ENCODE results near the gene EPOP. TPM values are rescaled to one million over a fixed set of nuclear protein-coding genes. Genes with fewer than 3 reads are reported as not detected.

The EPOP gene
- total RNA-seq, 2 experiments from 2014 or later, result 17.6 to 19.2 TPM

Small RNA genes within 50 kb of the gene (microRNA-seq; reads per million reads assigned to microRNA genes)
- gene MIR4726 (ENCODE audit: borderline microRNAs expressed, borderline replicate concordance) (3.8 reads per million), gene MIR4734 (ENCODE audit: borderline microRNAs expressed, borderline replicate concordance) (2.2 reads per million)

Other genes with a start within 250 kb of the EPOP start
- 1 to 10 TPM in 1 of 2 experiments, under 1 TPM in 1; 0.52 to 1.0 TPM for gene ARHGAP23, start 246.5 kb downstream of the EPOP start, total RNA-seq
- gene SRCIN1, start 69.0 kb downstream of the EPOP start, total RNA-seq, result under 1 TPM; 0.67 to 0.94 TPM
- gene MLLT6, start 30.3 kb upstream of the EPOP start, total RNA-seq, result 100 to 1,000 TPM; 170 to 177 TPM
- 10 to 100 TPM; 35.1 to 35.8 TPM for gene CISD3, start 55.4 kb upstream of the EPOP start, total RNA-seq
- gene PCGF2, start 73.4 kb upstream of the EPOP start, total RNA-seq, result 1 to 10 TPM; 1.2 TPM
- gene PSMB3, start 77.8 kb upstream of the EPOP start, total RNA-seq, result 100 to 1,000 TPM; 368 to 369 TPM
- 10 to 100 TPM; 30.1 to 33.4 TPM for gene PIP4K2B, start 124.6 kb upstream of the EPOP start, total RNA-seq
- 10 to 100 TPM; 18.6 to 21.9 TPM for gene CWC25, start 150.4 kb upstream of the EPOP start, total RNA-seq
- 1,000 to 10,000 TPM; 2,241 to 2,332 TPM for gene RPL23, start 178.8 kb upstream of the EPOP start, total RNA-seq
- gene LASP1, start 195.1 kb upstream of the EPOP start, total RNA-seq, result 100 to 1,000 TPM; 105 to 113 TPM

Measured in activated naive CD4-positive, alpha-beta T cell treated with anti-CD3 and anti-CD28 coated beads for 36 hours (primary cell).